Left renal cortex interstitium (tissue), 4 donors: Measurements from ENCODE around the gene SPON1. TPM values are rescaled to one million over a fixed set of nuclear protein-coding genes. Genes with fewer than 3 reads are reported as not detected.
"Not testable (repeated sequence)": the region's sequence is repeated elsewhere in the genome, so short reads cannot be mapped to it uniquely, and the experiment has no call there.

Source experiments
- DNase-seq, 4 donors: peaks; one replicate each; pipeline ENCODE4 v3.0.0-alpha.2; 2013; ENCODE audit warnings: low read depth in 4 of 4, low spot score in 2 of 4, missing footprints in 1 of 4
- polyA plus RNA-seq, 4 donors: library from polyadenylated mRNA; unstranded; fragments of 120-200 nt; gene quantifications; one replicate each; pipeline ENCODE4 v1.2.1, GENCODE V29; 2013; ENCODE audit not compliant: insufficient read length in 4 of 4

The SPON1 gene
- polyA plus RNA-seq, 4 donors, result 67.6 to 95.2 (median 79.3) TPM

GRCh38 chr11:14112721-14113120, 150.2 kb downstream of the SPON1 start:
- DNase-seq, result no peak

- DNase-seq, result no peak
Measured at GRCh38 chr11:14114269-14114668, 151.7 kb downstream of the SPON1 start.

GRCh38 chr11:14114786-14115185, 152.3 kb downstream of the SPON1 start:
- no peak for DNase-seq

GRCh38 chr11:14117632-14118031, 155.1 kb downstream of the SPON1 start:
- DNase-seq, result no peak

- peak in 1 of 4 donors; percentile 19 for DNase-seq
Measured at GRCh38 chr11:14118072-14118471, 155.5 kb downstream of the SPON1 start.

- no peak for DNase-seq
Measured at GRCh38 chr11:14119357-14119756, 156.8 kb downstream of the SPON1 start.

- no peak for DNase-seq
Measured at GRCh38 chr11:14124350-14124749, 161.8 kb downstream of the SPON1 start.

- no peak for DNase-seq
Measured at GRCh38 chr11:14124886-14125285, 162.4 kb downstream of the SPON1 start.

- no peak for DNase-seq
Measured at GRCh38 chr11:14125529-14125928, 163.0 kb downstream of the SPON1 start.

GRCh38 chr11:14127679-14128078, 165.2 kb downstream of the SPON1 start:
- no peak for DNase-seq

GRCh38 chr11:14132312-14132711, 169.8 kb downstream of the SPON1 start:
- DNase-seq, result no peak

- no peak for DNase-seq
Measured at GRCh38 chr11:14133381-14133780, 170.9 kb downstream of the SPON1 start.

GRCh38 chr11:14136561-14136960, 174.0 kb downstream of the SPON1 start:
- DNase-seq, result no peak

- no peak for DNase-seq
Measured at GRCh38 chr11:14137284-14137683, 174.8 kb downstream of the SPON1 start.

GRCh38 chr11:14140991-14141390, 178.5 kb downstream of the SPON1 start:
- DNase-seq, result no peak

GRCh38 chr11:14141676-14142075, 179.2 kb downstream of the SPON1 start:
- no peak for DNase-seq

- no peak for DNase-seq
Measured at GRCh38 chr11:14144934-14145333, 182.4 kb downstream of the SPON1 start.

GRCh38 chr11:14148653-14149273, 186.2 kb downstream of the SPON1 start:
- peak in 2 of 4 donors; percentile 13 to 24 for DNase-seq

- no peak for DNase-seq
Measured at GRCh38 chr11:14149683-14150082, 187.2 kb downstream of the SPON1 start.

- no peak for DNase-seq
Measured at GRCh38 chr11:14150878-14151277, 188.4 kb downstream of the SPON1 start.

GRCh38 chr11:14154103-14154502, 191.6 kb downstream of the SPON1 start:
- DNase-seq, result not testable (repeated sequence)

GRCh38 chr11:14158393-14158792, 195.9 kb downstream of the SPON1 start:
- DNase-seq, result no peak

- no peak for DNase-seq
Measured at GRCh38 chr11:14163576-14163975, 201.1 kb downstream of the SPON1 start.
